ENCODE data around the gene NPDC1.
"Not testable (repeated sequence)": the region's sequence is repeated elsewhere in the genome, so short reads cannot be mapped to it uniquely, and the experiment has no call there.

Gene NPDC1

DNA sequence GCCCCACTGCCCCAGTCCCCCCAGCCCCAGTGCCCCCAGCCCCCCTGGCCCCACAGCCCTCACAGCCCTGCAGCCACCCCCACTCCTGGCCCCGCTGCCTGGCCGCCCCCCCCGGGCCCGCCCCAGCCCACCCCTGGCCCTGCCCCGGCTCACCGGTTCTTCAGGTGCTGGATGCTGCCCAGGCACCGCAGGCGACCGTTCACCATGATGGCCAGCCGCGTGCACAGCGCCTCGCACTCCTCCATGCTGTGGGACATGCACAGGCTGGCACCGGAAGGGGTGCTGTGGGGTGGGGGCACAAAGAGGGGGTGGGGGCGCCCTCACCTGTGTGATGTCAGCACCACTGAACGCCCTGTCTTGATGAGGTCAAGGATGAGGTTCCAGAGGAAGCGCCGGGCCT is 36.8 kb downstream of the NPDC1 start:
- DNase-seq, result no peak

- no peak for DNase-seq
Measured at GRCh38 chr9:137008312-137008711, 37.7 kb downstream of the NPDC1 start.

DNA sequence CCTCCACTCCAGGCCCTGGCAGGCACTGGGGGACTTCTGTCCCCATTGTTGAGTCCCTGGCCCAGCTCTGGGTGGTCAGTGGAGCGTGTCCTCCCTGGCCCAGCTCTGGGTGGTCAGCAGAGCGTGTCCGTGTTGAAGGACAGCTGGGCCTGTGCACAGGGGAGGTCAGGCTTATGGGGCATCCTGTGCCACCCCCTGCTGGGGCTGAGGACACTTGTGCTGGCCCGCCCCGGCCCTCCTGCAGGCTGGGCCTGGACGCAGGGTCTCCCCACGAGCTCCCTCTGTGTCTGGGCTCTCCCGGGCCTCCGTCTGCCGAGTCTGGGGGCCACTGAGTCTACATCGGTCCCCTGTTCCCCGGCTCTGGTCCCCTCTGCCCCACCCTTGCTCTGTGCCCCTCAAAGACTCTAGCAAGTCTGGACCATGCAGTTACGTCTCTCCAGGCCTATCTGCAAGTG is 38.1 kb downstream of the NPDC1 start:
- no peak for DNase-seq

- DNase-seq, result no peak
Measured at GRCh38 chr9:137007108-137007815, 38.7 kb downstream of the NPDC1 start.

DNA sequence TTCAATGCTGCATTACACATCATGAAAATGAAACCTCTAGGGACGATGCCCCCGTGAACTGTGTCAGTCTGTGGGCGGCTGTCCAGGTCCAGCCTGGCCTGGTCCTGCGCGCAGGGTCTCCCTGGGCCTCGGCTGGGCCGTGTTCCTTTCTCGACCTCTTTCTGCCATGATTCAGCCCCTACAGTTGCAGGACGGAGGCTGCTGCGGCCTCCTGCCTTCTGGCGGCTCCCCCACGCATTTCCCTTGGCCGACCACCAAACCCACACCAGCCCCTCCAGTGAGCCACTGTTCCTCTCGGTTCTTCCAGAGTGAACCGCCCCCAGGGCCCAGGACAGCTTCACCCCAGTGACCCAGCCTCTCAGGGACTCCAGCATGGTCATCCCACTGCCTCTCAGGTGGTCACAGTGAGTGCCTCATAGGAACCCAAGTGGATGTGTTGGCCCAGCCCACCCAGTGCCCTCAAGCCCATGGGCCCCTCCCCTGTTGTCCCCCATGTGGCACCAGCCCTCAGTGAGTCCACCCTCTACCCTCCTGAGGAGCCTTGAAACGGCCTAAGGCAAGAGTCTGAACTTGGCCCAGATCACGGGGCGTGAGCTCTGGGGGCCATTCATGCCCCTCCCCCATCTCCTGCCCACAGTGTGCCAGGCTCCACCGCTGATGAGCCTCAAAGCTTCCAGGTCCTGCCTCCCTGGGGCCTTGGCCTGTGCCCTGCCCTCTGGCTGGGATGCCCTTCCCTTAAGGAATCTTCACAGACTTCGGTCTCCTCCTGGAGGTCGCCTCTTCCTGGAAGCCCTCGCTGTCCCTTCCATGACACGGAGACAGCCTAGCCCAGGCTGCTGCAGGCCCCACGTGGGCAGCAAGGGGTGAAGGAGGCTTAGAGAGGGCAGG is 39.6 kb downstream of the NPDC1 start:
- no peak for DNase-seq

GRCh38 chr9:137004285-137004684 is 41.7 kb downstream of the NPDC1 start:
- DNase-seq, result not testable (repeated sequence)

GRCh38 chr9:137002646-137003041 is 43.3 kb downstream of the NPDC1 start:
- no peak for DNase-seq

GRCh38 chr9:137001857-137002645 is 43.9 kb downstream of the NPDC1 start:
- no peak for DNase-seq

GRCh38 chr9:137000177-137000930 is 45.6 kb downstream of the NPDC1 start:
- DNase-seq, result no peak

DNA sequence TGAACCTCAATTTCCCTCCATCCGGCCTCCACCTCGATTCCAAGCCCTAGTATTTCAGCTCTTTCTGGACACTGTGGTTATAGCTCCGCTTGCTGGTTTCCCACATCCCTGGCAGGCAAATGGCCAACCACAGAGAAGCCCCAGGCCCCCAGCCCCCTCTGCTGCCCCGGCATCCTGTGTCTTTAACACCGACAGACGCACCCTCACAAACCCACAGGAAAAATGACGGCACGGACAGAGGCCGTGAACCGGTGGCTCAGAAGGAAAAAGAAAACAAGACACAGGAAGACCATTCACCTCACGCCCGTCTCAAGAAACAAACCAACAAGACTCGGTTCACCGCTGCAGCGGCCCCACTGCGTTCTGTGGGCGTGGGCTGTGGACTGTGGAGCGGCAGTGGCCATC is 48.1 kb downstream of the NPDC1 start:
- peak; percentile 30 for DNase-seq

GRCh38 chr9:136997371-136997770 is 48.6 kb downstream of the NPDC1 start:
- DNase-seq, result no peak

DNA sequence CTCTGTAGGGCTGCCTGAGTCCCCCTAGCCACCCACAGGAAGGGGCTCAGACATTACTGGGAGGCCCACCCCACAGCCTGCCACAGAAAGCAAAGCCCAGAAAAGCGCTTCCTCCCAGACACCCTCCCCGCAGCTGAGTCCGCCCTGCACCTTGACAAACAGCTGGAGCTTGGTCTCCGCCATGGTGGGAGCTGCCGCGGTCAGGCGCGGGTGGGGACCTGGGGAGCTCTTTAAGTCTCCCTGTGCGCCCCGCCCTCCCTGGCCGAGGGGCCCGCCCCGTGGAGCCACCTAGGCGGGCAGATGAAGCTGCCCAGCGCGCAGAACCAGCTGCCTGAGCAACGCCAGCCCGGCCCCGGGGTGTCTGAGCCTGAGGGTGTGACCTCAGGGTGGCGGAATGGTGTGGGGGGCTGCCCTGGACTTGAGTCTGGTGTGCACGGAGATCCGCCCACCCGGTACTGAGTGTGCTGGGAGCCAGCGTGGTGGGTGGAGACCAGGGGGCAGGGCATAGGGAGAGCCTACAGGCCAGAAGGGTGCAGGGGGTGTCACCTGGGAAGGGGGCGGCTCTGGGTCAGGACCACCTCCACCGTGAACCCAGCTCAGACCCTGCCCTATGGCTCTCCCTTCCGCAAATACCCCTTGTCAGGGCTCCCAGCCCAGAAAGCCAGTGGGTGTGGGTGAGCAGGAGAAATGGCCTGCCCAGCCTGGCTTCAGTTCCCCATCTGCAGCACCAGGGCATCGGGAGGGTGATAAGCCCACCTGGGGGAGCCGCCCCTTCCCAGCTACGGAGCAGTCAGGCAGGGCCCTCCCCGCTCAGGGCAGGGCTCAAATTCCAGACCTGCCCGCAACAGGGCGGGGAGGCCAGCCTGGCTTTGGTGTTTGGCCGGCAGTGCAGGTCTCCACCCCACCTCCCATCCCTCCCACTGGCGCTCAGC is 49.4 kb downstream of the NPDC1 start, which contains the start of gene CLIC3:
TSS of gene CLIC3 (minus strand) at position 208 of the 932 bp plus-strand sequence. CDS start at position 183, 25 bp downstream.
- peak; percentile 65 for DNase-seq

DNA sequence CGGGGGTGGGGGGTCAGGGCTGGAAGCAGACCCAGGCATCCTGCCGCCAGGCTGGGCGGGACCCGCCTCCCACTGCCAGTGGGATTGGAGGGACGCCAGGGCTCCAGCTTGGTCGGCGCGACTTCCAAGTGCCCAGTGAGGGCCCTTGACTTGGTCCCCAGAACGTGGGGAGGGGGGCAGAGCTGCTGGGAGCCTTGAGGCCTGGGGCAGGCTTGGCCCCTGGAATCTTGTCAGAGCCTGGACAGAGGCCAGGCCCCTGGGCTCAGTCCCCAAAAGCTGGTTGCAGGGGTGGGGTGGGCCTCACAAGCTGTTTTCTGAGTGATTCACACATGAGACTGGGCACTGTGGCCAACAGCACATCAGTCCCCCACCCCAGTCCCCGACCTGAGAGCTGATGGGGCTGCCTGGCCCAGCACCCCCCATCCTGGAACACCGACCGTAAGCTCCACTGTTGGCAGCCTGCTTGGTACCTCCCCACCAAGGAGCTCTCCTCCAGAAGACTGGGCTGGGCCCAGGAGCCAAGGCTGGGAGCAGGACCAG is 50.1 kb downstream of the NPDC1 start:
- no peak for DNase-seq

- no peak for DNase-seq
Measured at GRCh38 chr9:136995362-136995761, 50.6 kb downstream of the NPDC1 start.

- no peak for DNase-seq
Measured at GRCh38 chr9:136994888-136995230, 51.1 kb downstream of the NPDC1 start.

GRCh38 chr9:136994180-136994887 is 51.6 kb downstream of the NPDC1 start:
- no peak for DNase-seq

GRCh38 chr9:136992819-136993369 is 53.1 kb downstream of the NPDC1 start:
- no peak for DNase-seq

DNA sequence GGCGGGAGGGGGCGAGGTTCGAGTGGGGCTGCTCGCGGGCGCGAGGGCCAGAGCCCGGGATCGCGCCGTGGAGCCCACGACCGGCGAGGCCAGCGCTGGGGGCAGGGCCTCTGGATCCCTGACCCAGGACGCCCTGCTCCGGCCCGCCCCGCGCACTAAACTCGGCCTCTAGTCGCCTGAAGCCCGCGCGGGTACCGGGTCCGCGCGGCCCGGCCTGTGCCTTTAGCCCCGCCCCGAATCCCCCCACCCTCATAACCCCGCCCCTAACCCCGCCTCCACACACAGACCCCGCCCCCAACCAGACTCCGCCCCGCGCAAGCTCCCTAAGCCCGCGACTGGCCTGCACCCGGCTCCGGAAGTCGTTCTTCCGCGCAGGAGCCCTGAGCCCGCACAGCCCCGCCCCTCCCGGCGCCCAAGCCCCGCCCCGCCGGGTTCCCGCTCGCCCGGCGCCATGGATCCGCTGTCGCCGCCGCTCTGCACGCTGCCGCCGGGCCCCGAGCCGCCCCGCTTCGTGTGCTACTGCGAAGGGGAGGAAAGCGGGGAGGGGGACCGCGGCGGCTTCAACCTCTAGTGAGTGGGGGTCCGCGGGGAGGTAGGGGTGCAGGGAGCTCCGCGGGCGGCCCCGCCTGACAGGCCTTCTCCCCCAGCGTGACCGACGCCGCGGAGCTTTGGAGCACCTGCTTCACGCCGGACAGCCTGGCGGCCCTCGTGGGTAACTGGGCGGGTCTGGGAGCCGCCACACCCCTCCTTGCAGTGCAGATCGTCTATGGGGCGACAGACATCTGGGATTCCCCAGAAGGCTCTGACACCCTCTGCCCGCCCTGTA is 53.8 kb downstream of the NPDC1 start, which contains the start of gene PAXX:
TSS of gene PAXX (plus strand) at position 430 of the 826 bp plus-strand sequence. CDS start at position 452, 22 bp downstream.
- peak; percentile 94 for DNase-seq

Data from NCI-H82 (cell line).